Endothelial cell of hepatic sinusoid (primary cell): Measurements from ENCODE around the gene OTUB2.

Experiments
- in situ Hi-C: cut with HindIII; loops from 2 replicates; pipeline ENCODE4 v1.10.0; 2017; ENCODE audit warnings: low sequenced_read_pairs

OTUB2 gene

GRCh38 chr14:93996130-93996695, 29.9 kb upstream of the OTUB2 start:
- in situ Hi-C loops, result no loop called here

- in situ Hi-C loops, result no loop called here
These were observed 29.1 kb upstream of the OTUB2 start, which contains the start of gene CCDC197 for GRCh38 chr14:93997082-93997481. Gene CCDC197 (plus strand): TSS chr14:93997301. CDS start chr14:93998132, 831 bp downstream.

GRCh38 chr14:93997916-93998870, 27.9 kb upstream of the OTUB2 start:
- in situ Hi-C loops, result no loop called here

- in situ Hi-C loops, result no loop called here
These were observed 27.2 kb upstream of the OTUB2 start for GRCh38 chr14:93998871-93999403.

GRCh38 chr14:93999573-93999972, 26.6 kb upstream of the OTUB2 start:
- in situ Hi-C loops, result no loop called here

- in situ Hi-C loops, result no loop called here
These were observed 25.9 kb upstream of the OTUB2 start for GRCh38 chr14:94000267-94000666.

- in situ Hi-C loops, result no loop called here
These were observed 25.1 kb upstream of the OTUB2 start for GRCh38 chr14:94001016-94001415.

- in situ Hi-C loops, result no loop called here
These were observed 24.4 kb upstream of the OTUB2 start for GRCh38 chr14:94001501-94002396.

- in situ Hi-C loops, result no loop called here
These were observed 22.7 kb upstream of the OTUB2 start for GRCh38 chr14:94003397-94003796.

GRCh38 chr14:94004015-94004414, 22.1 kb upstream of the OTUB2 start:
- in situ Hi-C loops, result no loop called here

- in situ Hi-C loops, result no loop called here
These were observed 20.6 kb upstream of the OTUB2 start for GRCh38 chr14:94005324-94006073.

GRCh38 chr14:94008234-94008633, 17.9 kb upstream of the OTUB2 start:
- in situ Hi-C loops, result no loop called here

GRCh38 chr14:94009767-94010166, 16.4 kb upstream of the OTUB2 start:
- in situ Hi-C loops, result no loop called here

GRCh38 chr14:94010625-94011024, 15.5 kb upstream of the OTUB2 start:
- in situ Hi-C loops, result no loop called here

- in situ Hi-C loops, result no loop called here
These were observed 14.3 kb upstream of the OTUB2 start for GRCh38 chr14:94011795-94012194.

GRCh38 chr14:94014382-94014781, 11.8 kb upstream of the OTUB2 start:
- in situ Hi-C loops, result no loop called here

GRCh38 chr14:94015223-94015622, 10.9 kb upstream of the OTUB2 start:
- in situ Hi-C loops, result loop anchor here (5.0 kb wide), 3 partner anchors 53 to 107 kb away; no protein-coding TSS in a partner anchor

- in situ Hi-C loops, result loop anchor here (5.0 kb wide), 3 partner anchors 54 to 106 kb away; no protein-coding TSS in a partner anchor
These were observed 9.6 kb upstream of the OTUB2 start for GRCh38 chr14:94016446-94016976.

- in situ Hi-C loops, result loop anchor here (5.0 kb wide), 3 partner anchors 56 to 104 kb away; no protein-coding TSS in a partner anchor
These were observed 7.8 kb upstream of the OTUB2 start for GRCh38 chr14:94018308-94018707.

- in situ Hi-C loops, result loop anchor here (5.0 kb wide), 3 partner anchors 57 to 103 kb away; no protein-coding TSS in a partner anchor
These were observed 6.8 kb upstream of the OTUB2 start for GRCh38 chr14:94019329-94019728.
